Gastrocnemius medialis (tissue), 4 donors: ENCODE measurements around the gene TEKTIP1.
A peak's percentile ranks its signal among the peaks of the same experiment; 100 is the strongest.

Experiments used
- POLR2A ChIP-seq, 2 donors: fragments of 450-650 bp; IDR thresholded peaks; one replicate each; pipeline ENCODE4 v1.6.1; 2017; ENCODE audit warnings: antibody characterized with exemption in 2 of 2, mild to moderate bottlenecking in 2 of 2, moderate library complexity in 2 of 2
- TF ChIP-seq, protein P1 (sequence below), 5 experiments: fragments of 450-650 bp in 3 of 5; fragments of 200-600 bp in 2 of 5; sonication (generic) in 2 of 5; IDR thresholded peaks in 4 of 5; conservative IDR thresholded peaks in 1 of 5; 1 replicate in 4 of 5; 2 replicates in 1 of 5; pipeline ENCODE4 v1.5.1; 2016 to 2019; ENCODE audit warnings: antibody characterized with exemption in 5 of 5, mild to moderate bottlenecking in 3 of 5, moderate library complexity in 3 of 5

DNA sequence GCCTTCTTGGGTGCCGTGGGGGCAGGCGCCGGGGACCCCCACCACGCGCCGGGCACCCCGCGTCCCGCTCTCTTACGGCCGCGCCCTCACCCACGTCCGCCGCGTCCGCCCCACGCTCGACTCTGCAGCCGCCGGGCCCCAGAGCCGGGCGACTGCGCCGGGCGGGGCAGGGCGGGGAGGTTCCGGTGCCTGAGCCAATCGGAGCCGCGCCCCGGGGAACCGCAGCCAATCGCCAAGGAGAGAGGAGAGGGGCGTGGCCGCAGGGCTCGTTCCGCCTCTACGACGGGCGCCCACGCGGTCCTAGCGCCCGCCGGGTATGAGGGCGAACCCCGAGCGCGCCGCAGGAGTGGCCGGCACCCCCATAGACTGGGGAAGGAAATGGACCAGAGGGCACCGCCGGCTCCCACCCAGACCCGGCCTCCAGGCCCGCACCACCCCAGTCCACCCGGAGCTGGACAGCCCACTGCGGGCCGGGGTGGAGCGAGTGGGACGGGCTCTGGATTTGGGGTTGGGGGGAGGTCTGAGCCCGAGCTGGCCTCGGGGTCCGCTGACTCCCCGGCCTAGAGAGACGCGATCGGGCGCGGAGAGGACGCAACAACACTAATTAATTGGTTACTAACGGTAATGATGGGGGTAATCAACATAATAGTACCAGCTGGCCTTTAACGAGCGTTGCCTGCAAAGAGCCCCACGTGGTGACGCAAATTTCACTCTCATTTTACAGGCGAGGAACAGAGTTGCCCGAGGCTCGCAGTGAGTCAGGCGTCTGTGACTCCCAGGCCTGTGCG, 18.7 kb downstream of the TEKTIP1 start, which contains the start of gene MFSD12:
- TF ChIP-seq POLR2A (IDR thresholded peaks at IDR 0.05): peak; percentile 92 to 94
- TF ChIP-seq, protein P1, sequence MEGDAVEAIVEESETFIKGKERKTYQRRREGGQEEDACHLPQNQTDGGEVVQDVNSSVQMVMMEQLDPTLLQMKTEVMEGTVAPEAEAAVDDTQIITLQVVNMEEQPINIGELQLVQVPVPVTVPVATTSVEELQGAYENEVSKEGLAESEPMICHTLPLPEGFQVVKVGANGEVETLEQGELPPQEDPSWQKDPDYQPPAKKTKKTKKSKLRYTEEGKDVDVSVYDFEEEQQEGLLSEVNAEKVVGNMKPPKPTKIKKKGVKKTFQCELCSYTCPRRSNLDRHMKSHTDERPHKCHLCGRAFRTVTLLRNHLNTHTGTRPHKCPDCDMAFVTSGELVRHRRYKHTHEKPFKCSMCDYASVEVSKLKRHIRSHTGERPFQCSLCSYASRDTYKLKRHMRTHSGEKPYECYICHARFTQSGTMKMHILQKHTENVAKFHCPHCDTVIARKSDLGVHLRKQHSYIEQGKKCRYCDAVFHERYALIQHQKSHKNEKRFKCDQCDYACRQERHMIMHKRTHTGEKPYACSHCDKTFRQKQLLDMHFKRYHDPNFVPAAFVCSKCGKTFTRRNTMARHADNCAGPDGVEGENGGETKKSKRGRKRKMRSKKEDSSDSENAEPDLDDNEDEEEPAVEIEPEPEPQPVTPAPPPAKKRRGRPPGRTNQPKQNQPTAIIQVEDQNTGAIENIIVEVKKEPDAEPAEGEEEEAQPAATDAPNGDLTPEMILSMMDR (IDR thresholded peaks at IDR 0.05 in 4 of 5, conservative IDR thresholded peaks at IDR 0.05 in 1 of 5): no peak
